H9 (cell line): Measurements from ENCODE around the gene POGLUT2. TPM values are rescaled to one million over a fixed set of nuclear protein-coding genes. Genes with fewer than 3 reads are reported as not detected.
A peak's percentile ranks its signal among the peaks of the same experiment; 100 is the strongest.

Experiments
- DNase-seq: peaks from one replicate; pipeline ENCODE4 v3.0.0-alpha.2; 2017
- H2AFZ ChIP-seq: one replicate; pipeline ENCODE4 v1.6.1; 2013; ENCODE audit warnings: mild to moderate bottlenecking, low read length, control low read depth, moderate library complexity
- H2AK5ac ChIP-seq: 2 replicates; pipeline ENCODE4 v1.6.1; 2013; ENCODE audit warnings: low read length, control low read depth, mixed read lengths; ENCODE audit not compliant: insufficient read length
- H2BK120ac ChIP-seq: one replicate; pipeline ENCODE4 v1.6.1; 2013; ENCODE audit warnings: low read depth, mild to moderate bottlenecking, low read length, control low read depth, inconsistent platforms; ENCODE audit not compliant: poor library complexity, severe bottlenecking
- H2BK12ac ChIP-seq: 2 replicates; pipeline ENCODE4 v1.6.1; 2013; ENCODE audit warnings: low read length, control low read depth, mixed read lengths, low read depth; ENCODE audit not compliant: insufficient read length
- H2BK15ac ChIP-seq: 2 replicates; pipeline ENCODE4 v1.6.1; 2013; ENCODE audit warnings: low read depth, low read length, control low read depth
- H2BK20ac ChIP-seq: one replicate; pipeline ENCODE4 v1.6.1; 2013; ENCODE audit warnings: low read depth, mild to moderate bottlenecking, low read length, control low read depth, inconsistent platforms; ENCODE audit not compliant: poor library complexity, severe bottlenecking
- H2BK5ac ChIP-seq: 2 replicates; pipeline ENCODE4 v1.6.1; 2013; ENCODE audit warnings: low read length, control low read depth, mixed read lengths; ENCODE audit not compliant: insufficient read length
- H3K14ac ChIP-seq: 2 replicates; pipeline ENCODE4 v1.6.1; 2013; ENCODE audit warnings: low read length, control low read depth; ENCODE audit not compliant: insufficient read depth
- H3K18ac ChIP-seq: 2 replicates; pipeline ENCODE4 v1.6.1; 2013; ENCODE audit warnings: low read depth, mild to moderate bottlenecking, mixed read lengths, low read length, control low read depth; ENCODE audit not compliant: insufficient read length
- H3K23ac ChIP-seq: 2 replicates; pipeline ENCODE4 v1.6.1; 2013; ENCODE audit warnings: low read length, control low read depth, mixed read lengths, low read depth; ENCODE audit not compliant: insufficient read length
- H3K23me2 ChIP-seq: 2 replicates; pipeline ENCODE4 v1.6.1; 2013; ENCODE audit warnings: low read depth, mild to moderate bottlenecking, mixed read lengths, low read length, control low read depth; ENCODE audit not compliant: insufficient read length, poor library complexity, severe bottlenecking
- H3K27ac ChIP-seq: 2 replicates; pipeline ENCODE4 v1.5.1; 2013; ENCODE audit warnings: low read length, control low read depth, mixed read lengths, low read depth; ENCODE audit not compliant: insufficient read length
- H3K27me3 ChIP-seq: 2 replicates; pipeline ENCODE4 v1.6.1; 2013; ENCODE audit warnings: low read length, control low read depth, inconsistent platforms; ENCODE audit not compliant: insufficient read depth
- H3K4ac ChIP-seq: 2 replicates; pipeline ENCODE4 v1.6.1; 2013; ENCODE audit warnings: low read depth, mild to moderate bottlenecking, control low read depth, inconsistent platforms, low read length, moderate library complexity
- H3K4me1 ChIP-seq: 2 replicates; pipeline ENCODE4 v1.6.1; 2013; ENCODE audit warnings: low read length, control low read depth, inconsistent platforms; ENCODE audit not compliant: insufficient read depth
- H3K4me2 ChIP-seq: 2 replicates; pipeline ENCODE4 v1.6.1; 2013; ENCODE audit warnings: low read length, control low read depth, mixed read lengths; ENCODE audit not compliant: insufficient read length, insufficient read depth
- H3K56ac ChIP-seq: 2 replicates; pipeline ENCODE4 v1.6.1; 2013; ENCODE audit warnings: low read depth, mild to moderate bottlenecking, mixed read lengths, low read length, control low read depth; ENCODE audit not compliant: insufficient read length
- H3K79me1 ChIP-seq: 2 replicates; pipeline ENCODE4 v1.6.1; 2013; ENCODE audit warnings: low read depth, mild to moderate bottlenecking, moderate library complexity, low read length, control low read depth, inconsistent platforms; ENCODE audit not compliant: insufficient read depth, poor library complexity, severe bottlenecking
- H3K79me2 ChIP-seq: 2 replicates; pipeline ENCODE4 v1.6.1; 2013; ENCODE audit warnings: low read length, control low read depth, inconsistent platforms; ENCODE audit not compliant: insufficient read depth
- H3K9ac ChIP-seq: 2 replicates; pipeline ENCODE4 v1.6.1; 2013; ENCODE audit warnings: low read length, control low read depth, mixed read lengths; ENCODE audit not compliant: insufficient read length; ENCODE audit errors: extremely low read depth
- H3K9me3 ChIP-seq: one replicate; pipeline ENCODE4 v1.6.1; 2013; ENCODE audit warnings: low read depth, low read length, inconsistent platforms; ENCODE audit not compliant: control insufficient read depth
- H3T11ph ChIP-seq: one replicate; pipeline ENCODE4 v1.6.1; 2013; ENCODE audit warnings: mild to moderate bottlenecking, low read length, control low read depth, inconsistent platforms
- H4K20me1 ChIP-seq: one replicate; pipeline ENCODE4 v1.6.1; 2013; ENCODE audit not compliant: control insufficient read depth, insufficient read length, insufficient read depth
- H4K5ac ChIP-seq: 2 replicates; pipeline ENCODE4 v1.6.1; 2013; ENCODE audit warnings: low read depth, mild to moderate bottlenecking, mixed read lengths, low read length, control low read depth; ENCODE audit not compliant: insufficient read length
- H4K8ac ChIP-seq: replicated peaks from 2 replicates; pipeline ENCODE4 v1.6.1; 2013; ENCODE audit warnings: low read length, control low read depth, mixed read lengths, low read depth; ENCODE audit not compliant: insufficient read length
- H4K91ac ChIP-seq: 2 replicates; pipeline ENCODE4 v1.6.1; 2013; ENCODE audit warnings: low read depth, mild to moderate bottlenecking, moderate library complexity, mixed read lengths, low read length, control low read depth; ENCODE audit not compliant: insufficient read length
- H3K27ac Mint-ChIP-seq, 3 experiments: 2 replicates in 2 of 3; 3 replicates in 1 of 3; pipeline ENCODE4 v1.8.0; 2020 to 2021; ENCODE audit warnings: mixed read lengths in 3 of 3, mild to moderate bottlenecking in 1 of 3, moderate library complexity in 1 of 3
- H3K27me3 Mint-ChIP-seq: 2 replicates; pipeline ENCODE4 v1.8.0; 2021; ENCODE audit warnings: low read depth, mild to moderate bottlenecking, moderate library complexity, mixed read lengths
- H3K36me3 Mint-ChIP-seq, 3 experiments: 2 replicates in 2 of 3; 3 replicates in 1 of 3; pipeline ENCODE4 v1.8.0; 2020 to 2021; ENCODE audit warnings: low read depth in 3 of 3, mixed read lengths in 3 of 3; ENCODE audit not compliant: insufficient read depth in 1 of 3
- H3K4me1 Mint-ChIP-seq, 2 experiments: 2 replicates each; pipeline ENCODE4 v1.8.0; 2020; ENCODE audit warnings: mixed read lengths in 2 of 2
- H3K4me3 Mint-ChIP-seq, 2 experiments: 2 replicates in 1 of 2; 3 replicates in 1 of 2; pipeline ENCODE4 v1.8.0; 2020 to 2021; ENCODE audit warnings: mild to moderate bottlenecking in 2 of 2, mixed read lengths in 2 of 2, moderate library complexity in 1 of 2
- H3K9me3 Mint-ChIP-seq, 2 experiments: 2 replicates in 1 of 2; 3 replicates in 1 of 2; pipeline ENCODE4 v1.8.0; 2020; ENCODE audit warnings: mild to moderate bottlenecking in 2 of 2, mixed read lengths in 2 of 2, moderate library complexity in 1 of 2
- WGBS: extraction: QIAGEN DNeasy Blood & Tissue Kit; methylation state at CpG from one replicate; pipeline ENCODE4 v1.1.7; 2013; ENCODE audit warnings: missing lambda C conversion rate, low lambda C conversion rate, mixed read lengths; ENCODE audit not compliant: insufficient read length; ENCODE audit errors: extremely low coverage; 5-methylcytosine and 5-hydroxymethylcytosine counted together
- total RNA-seq: library from RNA; stranded (reverse); gene quantifications from 2 replicates; pipeline ENCODE4 v1.2.1, GENCODE V29; 2021
- TF ChIP-seq, protein P1 (sequence below): fragments of 200-600 bp; sonication (generic); conservative IDR thresholded peaks from 3 replicates; pipeline ENCODE4 v1.8.0; 2021; ENCODE audit warnings: antibody characterized with exemption, mild to moderate bottlenecking

POGLUT2 gene
- total RNA-seq, 1 experiment from 2014 or later, result 23.5 TPM

DNA sequence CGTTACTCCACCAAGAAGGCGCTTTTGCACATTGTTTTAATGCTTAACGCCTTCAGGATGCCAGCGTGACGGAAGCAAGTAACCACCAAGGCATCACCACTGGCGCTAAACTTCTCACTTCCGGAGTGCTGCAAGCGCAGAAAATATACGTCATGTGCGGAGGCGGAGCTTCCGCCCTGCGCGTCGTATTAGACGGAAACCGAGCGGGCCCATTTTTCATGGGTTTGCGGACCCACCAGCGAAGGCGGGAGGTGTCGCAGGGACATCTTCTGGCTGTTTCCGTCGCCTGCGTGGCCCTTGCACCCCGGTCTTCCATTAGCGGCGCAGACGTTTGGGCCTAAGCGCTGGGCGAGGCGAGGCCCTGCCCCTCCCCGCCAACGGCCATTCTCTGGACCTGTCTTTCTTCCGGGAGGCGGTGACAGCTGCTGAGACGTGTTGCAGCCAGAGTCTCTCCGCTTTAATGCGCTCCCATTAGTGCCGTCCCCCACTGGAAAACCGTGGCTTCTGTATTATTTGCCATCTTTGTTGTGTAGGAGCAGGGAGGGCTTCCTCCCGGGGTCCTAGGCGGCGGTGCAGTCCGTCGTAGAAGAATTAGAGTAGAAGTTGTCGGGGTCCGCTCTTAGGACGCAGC is 47.0 kb upstream of the POGLUT2 start, which contains the start of gene ERCC5:
Gene ERCC5 (plus strand): TSS at position 403 of the 631 bp plus-strand sequence. CDS start 235 bp downstream, outside the sequence.
- Mint-ChIP-seq H3K9me3 (no peaks in the 10 kb centered on the region), H3K4me3 (peak within 1 kb of the TSS; percentile 92 to 96), H3K36me3 (no peaks in the 10 kb centered on the region), H3K4me1 (peaks cover 11 to 14% of the 10 kb centered on the region in 2 experiments), H3K27me3 (no peaks in the 10 kb centered on the region), H3K27ac (peak within 1 kb of the TSS; percentile 92 to 97 (median 94))
- Histone ChIP-seq H2BK15ac (no peak within 1 kb of the TSS), H2BK12ac (no peak within 1 kb of the TSS), H3K4me1 (no peaks in the 10 kb centered on the region; the same call in 1 of the 2 replicates), H3K14ac (0 out of 2 replicates have a peak within 1 kb of the TSS, but pooled peaks have one; percentile 77), H3K9me3 (no peaks in the 10 kb centered on the region), H3K18ac (peak within 1 kb of the TSS; percentile 66), H2AFZ (no peak within 1 kb of the TSS), H3K27ac (no peak within 1 kb of the TSS), H4K5ac (no peak within 1 kb of the TSS), H4K91ac (no peak within 1 kb of the TSS), H3K79me2 (peaks cover 2% of the 10 kb centered on the region; the same call in 1 of the 2 replicates), H3K4me2 (peak within 1 kb of the TSS; percentile 98), H2BK5ac (no peak within 1 kb of the TSS), H3K79me1 (no peaks in the 10 kb centered on the region), H4K8ac (peak within 1 kb of the TSS; percentile 24), H2BK20ac (no peak within 1 kb of the TSS), H2AK5ac (no peak within 1 kb of the TSS), H3K56ac (no peak within 1 kb of the TSS), H3K27me3 (no peaks in the 10 kb centered on the region), H2BK120ac (no peak within 1 kb of the TSS), H3K23me2 (peaks cover 7% of the 10 kb centered on the region), H4K20me1 (no peaks in the 10 kb centered on the region), H3T11ph (no peak within 1 kb of the TSS), H3K9ac (peak within 1 kb of the TSS; percentile 76), H3K4ac (no peak within 1 kb of the TSS), H3K23ac (no peak within 1 kb of the TSS)
- DNase-seq, result peak; percentile 90
- WGBS, result no CpG with 5 or more reads among the region's 49 CpGs
- TF ChIP-seq, protein P1, sequence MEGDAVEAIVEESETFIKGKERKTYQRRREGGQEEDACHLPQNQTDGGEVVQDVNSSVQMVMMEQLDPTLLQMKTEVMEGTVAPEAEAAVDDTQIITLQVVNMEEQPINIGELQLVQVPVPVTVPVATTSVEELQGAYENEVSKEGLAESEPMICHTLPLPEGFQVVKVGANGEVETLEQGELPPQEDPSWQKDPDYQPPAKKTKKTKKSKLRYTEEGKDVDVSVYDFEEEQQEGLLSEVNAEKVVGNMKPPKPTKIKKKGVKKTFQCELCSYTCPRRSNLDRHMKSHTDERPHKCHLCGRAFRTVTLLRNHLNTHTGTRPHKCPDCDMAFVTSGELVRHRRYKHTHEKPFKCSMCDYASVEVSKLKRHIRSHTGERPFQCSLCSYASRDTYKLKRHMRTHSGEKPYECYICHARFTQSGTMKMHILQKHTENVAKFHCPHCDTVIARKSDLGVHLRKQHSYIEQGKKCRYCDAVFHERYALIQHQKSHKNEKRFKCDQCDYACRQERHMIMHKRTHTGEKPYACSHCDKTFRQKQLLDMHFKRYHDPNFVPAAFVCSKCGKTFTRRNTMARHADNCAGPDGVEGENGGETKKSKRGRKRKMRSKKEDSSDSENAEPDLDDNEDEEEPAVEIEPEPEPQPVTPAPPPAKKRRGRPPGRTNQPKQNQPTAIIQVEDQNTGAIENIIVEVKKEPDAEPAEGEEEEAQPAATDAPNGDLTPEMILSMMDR, result no peak
